ELF-1 (cell line): ENCODE measurements around the gene CYB561D2.

Source experiments
- DNase-seq: peaks from one replicate; pipeline ENCODE4 v3.0.0-alpha.2; 2016; ENCODE audit warnings: low read depth, low spot score

The CYB561D2 gene

GRCh38 chr3:50341996-50342650, 8.5 kb upstream of the CYB561D2 start:
- no peak for DNase-seq

DNA sequence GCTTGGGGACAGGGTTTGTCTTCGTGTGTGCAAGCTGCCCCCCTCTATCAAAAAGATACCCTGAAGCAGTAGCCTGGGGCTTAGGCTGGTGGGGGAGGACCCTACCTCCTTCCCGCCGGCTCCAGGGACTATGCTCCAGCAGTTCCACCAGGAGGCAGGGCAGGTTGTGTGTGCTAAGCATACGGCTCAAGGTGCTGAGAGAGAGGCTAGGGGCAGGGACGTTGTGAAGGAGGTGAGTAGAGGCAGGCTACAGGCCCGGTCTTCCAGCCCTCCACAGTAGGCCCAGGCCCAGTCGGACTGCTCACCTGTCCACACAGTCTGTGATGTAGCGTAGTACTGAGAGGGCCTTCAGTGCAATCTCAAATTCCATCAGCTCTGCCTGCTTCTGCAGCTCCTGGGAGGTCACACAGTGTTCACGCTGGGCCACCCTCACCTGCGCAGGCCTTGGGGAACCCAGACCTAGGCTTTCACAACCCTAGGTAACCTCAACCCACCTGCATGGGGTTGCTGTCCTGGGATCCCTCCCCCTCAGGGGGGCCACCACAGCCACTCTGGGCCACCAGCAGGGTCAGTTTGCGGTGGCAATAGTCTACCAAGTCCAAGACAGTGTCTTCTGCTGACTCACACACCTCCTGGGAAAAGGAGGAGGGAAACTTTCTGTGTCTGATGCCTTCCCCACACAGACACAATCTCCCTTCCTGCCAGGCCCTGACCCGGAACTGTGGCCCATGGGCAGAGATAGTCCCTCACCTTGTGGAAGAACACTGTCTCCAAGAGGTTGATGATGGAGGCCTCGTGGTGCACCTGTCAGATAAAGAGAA, 7.6 kb upstream of the CYB561D2 start:
- peak; percentile 48 for DNase-seq

DNA sequence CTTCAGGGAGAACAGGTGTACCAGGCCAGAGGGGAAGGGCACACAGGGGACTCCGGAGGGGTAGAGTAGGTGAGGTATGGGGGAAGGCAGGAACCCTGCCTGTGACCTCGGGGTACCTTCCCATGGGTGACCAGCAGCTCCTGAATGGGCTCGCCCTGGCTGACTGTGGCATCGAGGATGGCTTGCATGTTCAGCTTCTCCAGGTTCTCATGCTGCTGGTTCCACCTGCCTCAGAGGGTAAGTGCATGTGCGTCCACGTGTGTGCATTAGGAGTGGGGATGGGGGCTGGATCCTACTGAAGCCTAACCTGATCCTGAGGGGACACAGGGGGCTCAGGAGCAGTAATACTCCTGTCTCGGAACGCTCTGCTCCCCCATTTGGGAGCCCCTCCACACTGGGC, 5.7 kb upstream of the CYB561D2 start:
- no peak for DNase-seq

GRCh38 chr3:50345586-50346234, 5.0 kb upstream of the CYB561D2 start, which contains the start of gene ZMYND10:
Gene ZMYND10, minus strand, starts transcription at chr3:50345732. Its CDS starts 153 bp downstream, at chr3:50345579.
- peak; percentile 86 for DNase-seq

DNA sequence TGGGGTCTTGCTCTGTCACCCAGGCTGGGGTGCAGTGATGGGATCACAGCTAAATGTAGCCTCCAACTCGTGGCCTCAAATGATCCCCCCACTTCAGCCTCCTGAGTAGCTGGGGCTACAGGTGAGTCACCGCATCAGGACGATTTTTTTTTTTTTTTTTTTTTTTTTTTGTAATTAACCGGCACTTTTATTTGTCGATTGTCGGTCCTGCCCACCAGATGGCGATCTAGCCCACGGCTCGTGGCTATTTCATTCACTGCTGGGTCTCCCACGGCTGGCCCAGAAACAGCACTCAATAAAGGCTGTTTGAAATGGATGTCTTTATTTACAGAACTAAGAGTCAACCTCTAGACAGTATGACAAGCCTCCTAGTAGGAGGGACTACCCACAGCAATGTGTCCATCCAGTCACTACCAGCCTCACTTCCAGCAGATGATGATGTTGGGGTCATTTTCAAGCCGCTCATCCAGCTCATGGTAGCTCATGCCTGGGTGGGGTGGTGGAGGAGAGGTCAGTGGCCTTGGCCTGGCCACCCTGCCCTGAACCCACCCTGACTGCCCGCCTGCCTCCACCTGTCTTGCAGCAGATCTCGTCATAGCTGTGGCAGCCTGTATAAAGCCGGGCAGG, 3.4 kb upstream of the CYB561D2 start:
- DNase-seq: peak; percentile 66

DNA sequence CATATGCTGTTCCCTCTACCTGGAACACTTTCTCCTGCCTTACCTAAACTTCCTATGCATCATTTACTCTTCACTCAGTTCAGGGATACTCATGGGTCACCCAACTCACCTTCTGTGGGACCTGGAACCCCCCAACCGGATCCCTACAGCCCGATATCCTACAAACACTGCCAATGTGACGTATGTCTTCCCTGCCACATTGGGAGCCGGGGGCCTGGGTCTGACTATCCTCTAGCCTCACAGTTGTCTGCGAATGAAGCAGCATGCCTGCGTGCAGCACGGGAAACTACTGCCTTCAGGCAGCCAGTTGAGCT, 492 bp upstream of the CYB561D2 start:
- DNase-seq: no peak

- DNase-seq: no peak
Observed at GRCh38 chr3:50351323-50351697, 648 bp downstream of the CYB561D2 start.

DNA sequence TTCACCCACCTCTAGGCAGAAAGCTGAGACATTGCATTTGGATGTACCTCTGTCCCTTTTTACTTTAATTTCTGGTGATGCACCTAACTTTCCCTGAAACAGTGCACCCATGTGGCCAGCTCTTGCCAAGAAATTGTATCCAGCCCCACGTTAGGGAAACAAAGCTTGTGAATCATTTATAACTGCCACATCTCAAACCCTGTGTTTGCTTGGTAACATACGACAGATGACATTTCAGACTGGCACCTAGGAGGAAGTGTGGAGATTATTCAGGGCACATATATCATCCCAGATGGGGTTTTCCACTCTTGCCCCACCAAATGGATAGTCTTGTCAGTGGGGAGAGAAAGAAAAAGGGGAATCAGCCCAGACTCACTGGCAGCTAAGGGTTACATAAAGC, 2.1 kb downstream of the CYB561D2 start:
- no peak for DNase-seq

DNA sequence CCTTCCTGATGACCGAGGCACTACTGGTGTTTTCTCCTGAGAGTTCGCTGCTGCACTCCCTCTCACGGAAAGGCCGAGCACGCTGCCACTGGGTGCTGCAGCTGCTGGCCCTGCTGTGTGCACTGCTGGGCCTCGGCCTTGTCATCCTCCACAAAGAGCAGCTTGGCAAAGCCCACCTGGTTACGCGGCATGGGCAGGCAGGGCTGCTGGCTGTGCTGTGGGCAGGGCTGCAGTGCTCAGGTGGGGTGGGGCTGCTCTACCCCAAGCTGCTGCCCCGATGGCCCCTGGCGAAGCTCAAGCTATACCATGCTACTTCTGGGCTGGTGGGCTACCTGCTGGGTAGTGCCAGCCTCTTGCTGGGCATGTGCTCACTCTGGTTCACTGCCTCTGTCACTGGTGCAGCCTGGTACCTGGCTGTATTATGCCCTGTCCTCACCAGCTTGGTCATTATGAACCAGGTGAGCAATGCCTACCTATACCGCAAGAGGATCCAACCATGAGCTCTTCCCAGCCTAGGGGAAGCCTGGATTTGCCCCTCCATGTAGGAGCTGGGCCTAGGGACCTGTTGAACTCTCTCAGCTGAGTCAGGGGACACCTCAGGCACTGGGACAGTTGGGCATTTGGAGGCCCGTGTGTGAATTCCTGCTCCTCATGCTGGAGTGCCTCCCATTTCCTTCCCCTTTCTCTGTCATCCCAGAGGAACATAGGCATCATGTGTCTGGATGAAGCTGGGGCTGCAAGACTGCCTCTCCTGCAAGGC, 2.8 kb downstream of the CYB561D2 start:
- DNase-seq: no peak

- no peak for DNase-seq
Observed at GRCh38 chr3:50354186-50354764, 3.6 kb downstream of the CYB561D2 start.

GRCh38 chr3:50354850-50355249, 4.2 kb downstream of the CYB561D2 start:
- no peak for DNase-seq

DNA sequence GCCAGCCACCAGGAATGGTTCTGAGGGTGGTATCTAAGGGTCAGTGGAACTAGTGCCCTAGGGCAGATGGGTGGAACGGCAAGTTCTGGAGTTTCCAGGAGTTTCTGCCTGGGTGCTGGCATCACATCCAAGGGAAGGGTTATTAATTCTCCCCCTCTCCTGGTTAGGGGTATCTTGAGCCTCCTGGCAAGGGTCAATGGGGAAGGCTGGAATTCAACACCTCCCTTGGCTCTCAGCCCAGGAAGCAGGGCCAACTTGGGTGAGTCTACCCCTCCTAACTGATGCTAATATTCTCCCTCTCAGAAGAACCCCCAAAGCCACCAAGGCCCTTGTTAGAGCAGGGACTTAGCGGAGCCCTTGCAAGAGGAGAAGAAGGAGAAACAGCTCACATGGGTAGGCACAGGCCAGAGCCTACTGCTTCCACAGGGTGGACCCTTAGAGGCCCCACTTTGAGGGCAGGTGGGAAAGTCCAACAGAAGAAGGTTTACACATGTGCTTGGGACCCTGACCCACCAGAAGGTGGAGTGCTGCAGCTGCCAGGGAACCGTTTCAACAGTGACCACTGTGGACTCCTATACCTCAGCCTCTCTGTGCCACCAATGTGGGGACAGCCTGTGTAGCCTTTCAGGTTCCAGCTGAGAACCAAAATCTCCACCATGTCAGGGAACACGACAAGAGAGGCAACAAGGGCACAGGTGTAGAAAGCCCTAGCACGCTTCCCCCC, 5.3 kb downstream of the CYB561D2 start:
- DNase-seq: no peak

DNA sequence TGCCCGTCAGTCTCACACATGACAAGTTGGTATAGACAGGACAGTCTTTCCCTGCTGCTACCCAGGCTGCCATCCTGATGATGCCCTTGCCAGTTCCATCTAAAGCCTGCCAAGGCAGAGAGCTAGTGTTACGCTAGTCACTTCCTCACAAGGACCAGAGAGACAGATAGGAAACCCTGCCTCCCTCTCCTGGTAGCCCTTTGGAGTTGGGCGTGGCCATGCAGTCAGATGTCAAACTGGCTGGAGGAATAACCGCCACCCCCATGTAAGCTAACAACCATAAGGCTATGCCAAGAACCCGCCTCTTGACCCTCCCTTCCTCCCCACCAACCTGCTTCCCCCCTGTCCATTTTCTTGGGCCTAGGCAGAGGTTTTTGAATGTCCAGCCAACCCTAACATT, 5.9 kb downstream of the CYB561D2 start:
- no peak for DNase-seq

DNA sequence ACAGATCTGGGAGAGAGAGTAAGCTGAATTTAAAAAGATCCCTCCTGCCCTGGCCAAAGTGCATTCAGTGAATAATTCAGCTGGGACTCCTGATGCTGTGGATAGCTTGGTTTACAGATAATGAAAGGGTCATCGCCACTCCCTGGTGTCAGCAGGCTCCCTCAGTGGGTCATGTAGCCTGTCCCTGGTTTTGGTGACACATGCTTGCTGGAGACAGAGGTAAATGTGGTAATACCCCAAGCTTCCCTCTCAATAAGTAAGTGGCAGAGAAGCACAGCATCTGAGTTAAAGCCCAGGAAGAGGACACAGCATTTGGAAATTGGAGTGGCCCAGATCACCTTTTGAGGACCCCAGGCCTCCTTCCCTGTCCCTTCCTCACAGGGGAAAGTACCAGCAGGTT, 6.8 kb downstream of the CYB561D2 start:
- no peak for DNase-seq

- no peak for DNase-seq
Observed at GRCh38 chr3:50358355-50358910, 7.8 kb downstream of the CYB561D2 start.

DNA sequence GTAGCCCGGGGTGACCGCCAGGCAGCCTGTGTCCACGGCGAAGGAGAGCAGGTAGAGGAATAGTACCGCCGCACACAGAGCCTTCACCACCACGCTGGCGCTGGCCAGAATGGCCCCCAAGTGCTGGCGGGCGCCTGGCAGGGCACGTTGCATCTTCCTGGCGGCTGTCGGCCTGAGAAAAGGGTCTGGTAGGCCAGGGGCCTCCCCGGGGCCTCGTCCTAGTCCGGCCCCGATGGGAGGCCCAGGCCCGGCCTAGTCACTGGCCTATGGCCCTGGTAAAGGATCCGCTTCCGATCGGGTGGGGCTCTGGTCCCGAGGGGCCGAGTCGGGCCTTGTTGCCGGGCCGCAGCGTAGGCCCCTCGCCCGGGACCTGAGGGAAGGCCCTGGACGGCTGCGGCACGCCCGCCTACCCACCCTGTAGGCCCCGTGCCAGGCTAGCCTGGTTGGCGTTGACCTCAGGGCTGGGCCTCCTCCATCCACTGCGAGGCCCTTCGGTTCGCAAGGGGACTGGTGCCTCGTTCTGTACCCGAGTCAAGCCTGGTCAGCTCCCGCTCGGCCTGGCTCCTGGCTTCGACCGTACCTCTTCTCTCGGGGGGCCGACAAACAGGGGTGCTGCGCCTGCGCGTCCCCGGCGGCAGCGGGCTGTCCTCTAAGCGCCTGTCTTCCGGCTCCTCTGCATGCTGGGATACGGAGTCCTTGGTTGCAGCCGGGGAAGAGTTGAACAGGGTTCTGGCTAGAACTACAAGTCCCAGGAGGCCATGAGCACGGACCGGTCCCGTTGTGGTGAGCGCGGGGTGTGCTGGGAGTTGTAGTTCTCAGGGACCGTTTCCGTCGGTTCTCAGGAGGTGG, 8.5 kb downstream of the CYB561D2 start, which contains the start of gene TMEM115:
Gene TMEM115, minus strand, starts transcription at position 611 of the 849 bp plus-strand sequence. Its CDS starts 458 bp downstream, at position 153.
- DNase-seq: peak; percentile 97

- DNase-seq: no peak
Observed at GRCh38 chr3:50359760-50360110, 9.1 kb downstream of the CYB561D2 start.

GRCh38 chr3:50364573-50365079, 14.0 kb downstream of the CYB561D2 start:
- DNase-seq: peak; percentile 34
